B cell (primary cell): ENCODE measurements around the gene TELO2. TPM values are rescaled to one million over a fixed set of nuclear protein-coding genes. Genes with fewer than 3 reads are reported as not detected.

Experiments
- ATAC-seq: fragments of 200-7000 bp; cut with Tn5 transposase; one replicate; pipeline ENCODE4 v1.10.0; 2021; ENCODE audit warnings: low read depth, mild to moderate bottlenecking, moderate number of reproducible peaks, moderate library complexity
- CTCF ChIA-PET: fragments of 350-600 bp; sonication (Branson Sonifier 250); formaldehyde crosslinking; loops from one replicate; lab custom pipeline; 2021; ENCODE audit warnings: antibody characterized with exemption, inconsistent platforms; lab: Charles Lee
- POLR2A ChIA-PET: fragments of 350-600 bp; sonication (Branson Sonifier 250); formaldehyde crosslinking; loops from one replicate; lab custom pipeline; 2021; ENCODE audit warnings: antibody characterized with exemption; lab: Charles Lee
- DNase-seq: peaks from one replicate; pipeline ENCODE4 v3.0.0; 2013
- H2AFZ ChIP-seq: 2 replicates; pipeline ENCODE4 v1.6.1; 2012; ENCODE audit warnings: mild to moderate bottlenecking, low read depth, low read length; ENCODE audit not compliant: insufficient read depth, poor library complexity, severe bottlenecking
- H3K27ac ChIP-seq, 2 donors: 1 replicate in 1 of 2; 2 replicates in 1 of 2; pipeline ENCODE4 v1.5.1; 2012 to 2013; ENCODE audit warnings: low read length in 2 of 2, mild to moderate bottlenecking in 2 of 2, moderate library complexity in 1 of 2
- H3K27me3 ChIP-seq, 4 experiments: fragments of 200-600 bp in 1 of 4; sonication (generic) in 1 of 4; replicated peaks in 1 of 4; 1 replicate in 2 of 4; 2 replicates in 2 of 4; pipeline versions ENCODE4 v1.6.1 to v1.7.0; 2013 to 2016; ENCODE audit warnings: low read length in 3 of 4, mild to moderate bottlenecking in 2 of 4, mixed read lengths in 1 of 4, moderate library complexity in 1 of 4; ENCODE audit not compliant: insufficient read depth in 4 of 4, control insufficient read depth in 3 of 4; ENCODE audit errors: control extremely low read depth in 1 of 4
- H3K36me3 ChIP-seq, 2 experiments: replicated peaks in 1 of 2; 1 replicate in 1 of 2; 2 replicates in 1 of 2; pipeline versions ENCODE4 v1.6.1 to v1.7.1; 2013; ENCODE audit warnings: low read length in 1 of 2; ENCODE audit not compliant: insufficient read depth in 2 of 2, control insufficient read depth in 1 of 2; ENCODE audit errors: control extremely low read depth in 1 of 2, extremely low read depth in 1 of 2
- H3K4me1 ChIP-seq, 2 donors: fragments of 200-600 bp in 1 of 2; sonication (generic) in 1 of 2; 1 replicate in 1 of 2; 2 replicates in 1 of 2; pipeline versions ENCODE4 v1.5.1 to v1.6.1; 2013 to 2017; ENCODE audit warnings: low read length in 2 of 2; ENCODE audit not compliant: control insufficient read depth in 2 of 2, insufficient read depth in 2 of 2
- H3K4me2 ChIP-seq: replicated peaks from 2 replicates; pipeline ENCODE3; 2012; ENCODE audit warnings: mild to moderate bottlenecking, low read depth, low read length; ENCODE audit not compliant: poor library complexity, severe bottlenecking
- H3K4me3 ChIP-seq, 5 experiments: fragments of 200-600 bp in 1 of 5; sonication (generic) in 1 of 5; 1 replicate in 3 of 5; 2 replicates in 2 of 5; pipeline versions ENCODE4 v1.5.1 to v1.7.0; 2011 to 2016; ENCODE audit warnings: low read length in 4 of 5, mild to moderate bottlenecking in 4 of 5, low read depth in 2 of 5, control low read depth in 1 of 5, moderate library complexity in 1 of 5; ENCODE audit not compliant: insufficient read depth in 1 of 5; ENCODE audit errors: control extremely low read depth in 1 of 5, extremely low read depth in 1 of 5
- H3K79me2 ChIP-seq: fragments of 200-600 bp; sonication (generic); one replicate; pipeline ENCODE4 v1.6.0; 2016; ENCODE audit warnings: low read length; ENCODE audit not compliant: control insufficient read depth, insufficient read depth
- H3K9ac ChIP-seq: fragments of 200-600 bp; sonication (generic); 2 replicates; pipeline ENCODE4 v1.6.1; 2017; ENCODE audit warnings: mild to moderate bottlenecking, low read length, moderate library complexity
- H3K9me3 ChIP-seq, 3 donors: one replicate each; pipeline versions ENCODE4 v1.6.1 to v1.7.1; 2013; ENCODE audit warnings: low read length in 2 of 3; ENCODE audit not compliant: control insufficient read depth in 2 of 3, insufficient read depth in 1 of 3; ENCODE audit errors: control extremely low read depth in 1 of 3
- H4K20me1 ChIP-seq: 2 replicates; pipeline ENCODE4 v1.6.0; 2012; ENCODE audit warnings: mild to moderate bottlenecking, low read length; ENCODE audit not compliant: insufficient read depth, control insufficient read depth, poor library complexity, severe bottlenecking
- H3K27ac Mint-ChIP-seq: one replicate; pipeline ENCODE4 v1.8.0; 2021; ENCODE audit warnings: mixed read lengths
- H3K27me3 Mint-ChIP-seq: one replicate; pipeline ENCODE4 v1.8.0; 2021; ENCODE audit warnings: mixed read lengths
- H3K4me1 Mint-ChIP-seq: one replicate; pipeline ENCODE4 v1.8.0; 2021; ENCODE audit warnings: mixed read lengths
- H3K4me3 Mint-ChIP-seq: one replicate; pipeline ENCODE4 v1.8.0; 2021; ENCODE audit warnings: mixed read lengths
- H3K9me3 Mint-ChIP-seq: one replicate; pipeline ENCODE4 v1.8.0; 2022; ENCODE audit warnings: mixed read lengths; ENCODE audit not compliant: insufficient read depth
- EZH2 ChIP-seq: IDR thresholded peaks from 2 replicates; pipeline ENCODE4 v1.6.1; 2012; ENCODE audit warnings: borderline replicate concordance, low read depth, mild to moderate bottlenecking, moderate library complexity, low read length; ENCODE audit not compliant: insufficient read depth, poor library complexity, severe bottlenecking
- WGBS: methylation state at CpG from one replicate; pipeline ENCODE4 v1.1.5; 2013; ENCODE audit warnings: missing lambda C conversion rate; ENCODE audit not compliant: insufficient coverage; 5-methylcytosine and 5-hydroxymethylcytosine counted together
- intact Hi-C: fragments of 100-400 bp; cut with micrococcal nuclease; formaldehyde crosslinking; loops from one replicate; pipeline ENCODE4 v1.10.0; 2022
- polyA plus RNA-seq: library from polyadenylated mRNA; depleted of rRNA; stranded (reverse); fragments of >200 nt; gene quantifications from 2 replicates; pipeline ENCODE4 v1.2.3, GENCODE V29; 2012
- total RNA-seq, 2 donors: library from RNA; stranded (reverse); fragments of 120-200 nt in 1 of 2; gene quantifications; 1 replicate in 1 of 2; 2 replicates in 1 of 2; pipeline versions ENCODE4 v1.2.3 to v1.2.4, GENCODE V29; 2013 to 2022
- TF ChIP-seq, protein P1 (sequence below): fragments of 200-600 bp; IDR thresholded peaks from one replicate; pipeline ENCODE4 v1.8.0; 2022; ENCODE audit warnings: antibody characterized with exemption, mild to moderate bottlenecking

The TELO2 gene
- total and polyA plus RNA-seq, 2 donors (not counting 1 experiment from before 2014, with no cell fraction given) = 81.9 to 136 TPM

DNA sequence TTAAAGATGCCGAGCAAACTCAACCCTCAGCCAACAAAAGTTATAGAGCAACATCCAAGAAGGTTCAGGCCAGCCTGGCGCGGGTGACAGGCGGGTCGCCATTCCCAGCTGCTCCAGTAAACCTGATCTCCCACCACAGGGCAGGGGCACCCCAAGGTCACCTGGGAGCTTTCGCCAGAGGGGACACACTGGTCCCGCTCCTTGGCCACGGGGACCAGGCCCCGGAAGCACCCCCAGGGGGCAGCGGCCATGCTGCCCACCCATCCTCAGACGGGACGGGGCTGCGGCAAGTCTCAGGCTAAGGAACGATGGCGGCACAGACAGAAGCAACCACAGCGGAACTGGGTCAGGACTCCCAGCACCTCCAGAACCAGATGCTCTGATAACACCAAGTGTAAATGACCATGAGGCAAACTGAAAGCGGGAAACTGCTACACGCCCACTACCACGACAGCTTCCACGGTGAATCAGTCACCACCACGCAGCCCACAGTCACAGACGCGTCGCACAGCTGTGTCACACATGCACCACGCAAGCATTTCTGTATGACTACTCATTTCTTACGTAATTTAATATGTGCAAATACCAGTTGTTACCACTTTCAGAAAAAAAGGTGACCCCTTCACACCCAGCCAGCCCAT lies 34.7 kb upstream of the TELO2 start:
- Histone ChIP-seq H3K79me2 (peaks cover 82% of the 10 kb centered on the region), H3K9me3 (peaks cover 0 to 3% (median 0%) of the 10 kb centered on the region in 3 donors), H3K27ac (peak overlapping the region; percentile 98), H3K4me1 (peaks cover 31 to 34% of the 10 kb centered on the region in 2 donors), H4K20me1 (no peaks in the 10 kb centered on the region), H3K36me3 (peaks cover 5 to 71% of the 10 kb centered on the region in 2 experiments), H3K27me3 (no peaks in the 10 kb centered on the region), H3K9ac (peak overlapping the region; percentile 65), H2AFZ (peak overlapping the region; percentile 23), H3K4me3 (peak overlapping the region in 3 of 5 experiments; percentile 38 to 51 (median 50)), H3K4me2 (peak overlapping the region; percentile 70)
- TF ChIP-seq, protein P1, sequence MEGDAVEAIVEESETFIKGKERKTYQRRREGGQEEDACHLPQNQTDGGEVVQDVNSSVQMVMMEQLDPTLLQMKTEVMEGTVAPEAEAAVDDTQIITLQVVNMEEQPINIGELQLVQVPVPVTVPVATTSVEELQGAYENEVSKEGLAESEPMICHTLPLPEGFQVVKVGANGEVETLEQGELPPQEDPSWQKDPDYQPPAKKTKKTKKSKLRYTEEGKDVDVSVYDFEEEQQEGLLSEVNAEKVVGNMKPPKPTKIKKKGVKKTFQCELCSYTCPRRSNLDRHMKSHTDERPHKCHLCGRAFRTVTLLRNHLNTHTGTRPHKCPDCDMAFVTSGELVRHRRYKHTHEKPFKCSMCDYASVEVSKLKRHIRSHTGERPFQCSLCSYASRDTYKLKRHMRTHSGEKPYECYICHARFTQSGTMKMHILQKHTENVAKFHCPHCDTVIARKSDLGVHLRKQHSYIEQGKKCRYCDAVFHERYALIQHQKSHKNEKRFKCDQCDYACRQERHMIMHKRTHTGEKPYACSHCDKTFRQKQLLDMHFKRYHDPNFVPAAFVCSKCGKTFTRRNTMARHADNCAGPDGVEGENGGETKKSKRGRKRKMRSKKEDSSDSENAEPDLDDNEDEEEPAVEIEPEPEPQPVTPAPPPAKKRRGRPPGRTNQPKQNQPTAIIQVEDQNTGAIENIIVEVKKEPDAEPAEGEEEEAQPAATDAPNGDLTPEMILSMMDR = no peak
- no peak for TF ChIP-seq EZH2
- intact Hi-C loops = loop anchor here (1.0 to 2.0 kb wide), 2 partner anchors 17 to 34 kb away; partner anchors contain the start of genes CLCN7 and TELO2
- H3K27ac Mint-ChIP-seq = peak overlapping the region; percentile 97
- peak overlapping the region; percentile 81 for H3K4me3 Mint-ChIP-seq
- H3K4me1 Mint-ChIP-seq = peaks cover 28% of the 10 kb centered on the region
- no peak for DNase-seq
- ChIA-PET POLR2A (interaction anchor here (1.0 to 2.6 kb wide), 5 partner anchors 15 to 50 kb away, joined by 4 to 16 read pairs (median 12); partner anchors contain the start of genes CLCN7, TELO2 and UQCC4), CTCF (interaction anchor here (0.6 to 1.2 kb wide), 6 partner anchors 18 to 86 kb away, joined by 3 to 5 read pairs (median 4); no protein-coding TSS in a partner anchor)
- H3K9me3 Mint-ChIP-seq = no peaks in the 10 kb centered on the region
- ATAC-seq = peak; percentile 60
- 67% methylated on average over 26 of the region's 26 CpGs for WGBS
- no peaks in the 10 kb centered on the region for H3K27me3 Mint-ChIP-seq
